ENCODE measurements around the gene EDEM2.

- TF ChIP-seq CTCF (conservative IDR thresholded peaks at IDR 0.05; ENCODE audit: low read depth, low read length) (no peak), EZH2 (IDR thresholded peaks at IDR 0.05; ENCODE audit: low read length, unreplicated experiment) (no peak)
Measured at GRCh38 chr20:35087791-35088190, 59.3 kb downstream of the EDEM2 start.

Measured in PC-3 (cell line).